SU-DHL-6 (cell line): ENCODE measurements around the gene SLC25A39.

ENCODE experiments used
- H2AFZ ChIP-seq: fragments of 200-600 bp; sonication (generic); 2 replicates; pipeline ENCODE4 v1.6.1; 2014; ENCODE audit warnings: low read depth, mild to moderate bottlenecking, moderate library complexity, mixed read lengths, antibody characterized with exemption, low read length; ENCODE audit not compliant: severe bottlenecking
- H3F3A ChIP-seq: fragments of 200-600 bp; shearing (Covaris generic); 2 replicates; pipeline ENCODE4 v1.6.0; 2016; ENCODE audit warnings: antibody characterized with exemption, mild to moderate bottlenecking; ENCODE audit not compliant: insufficient read depth
- H3K27ac ChIP-seq: fragments of 200-600 bp; sonication (generic); 2 replicates; pipeline ENCODE4 v1.5.1; 2016; ENCODE audit warnings: low read depth, mild to moderate bottlenecking, low read length, moderate library complexity, mixed read lengths
- H3K27me3 ChIP-seq: fragments of 200-600 bp; sonication (generic), shearing (Covaris generic); 2 replicates; pipeline ENCODE4 v1.6.0; 2014; ENCODE audit warnings: mild to moderate bottlenecking, low read length
- H3K36me3 ChIP-seq: fragments of 200-600 bp; sonication (generic); 2 replicates; pipeline ENCODE4 v1.6.1; 2014; ENCODE audit warnings: mild to moderate bottlenecking, low read length, mixed read lengths
- H3K4me2 ChIP-seq: fragments of 300-600, 200-600 bp; shearing (Covaris generic), sonication (generic); 2 replicates; pipeline ENCODE4 v1.6.0; 2014; ENCODE audit warnings: low read length, low read depth, mild to moderate bottlenecking; ENCODE audit not compliant: poor library complexity, severe bottlenecking
- H3K4me3 ChIP-seq: fragments of 200-600 bp; sonication (generic); 2 replicates; pipeline ENCODE4 v1.5.1; 2014; ENCODE audit warnings: antibody characterized with exemption, low read length, mild to moderate bottlenecking, mixed read lengths; ENCODE audit not compliant: insufficient read depth, poor library complexity, severe bottlenecking
- H3K79me2 ChIP-seq: fragments of 200-600 bp; sonication (generic); 2 replicates; pipeline ENCODE4 v1.6.1; 2014; ENCODE audit warnings: mild to moderate bottlenecking, low read length, moderate library complexity; ENCODE audit not compliant: insufficient read depth
- H3K9ac ChIP-seq: fragments of 200-600 bp; sonication (generic); 2 replicates; pipeline ENCODE4 v1.7.0; 2014; ENCODE audit warnings: mild to moderate bottlenecking, low read length
- H3K9me2 ChIP-seq: fragments of 200-600 bp; sonication (generic); replicated peaks from 2 replicates; pipeline ENCODE4 v1.6.1; 2014; ENCODE audit warnings: low read length; ENCODE audit not compliant: insufficient read depth
- H3K9me3 ChIP-seq: fragments of 200-600 bp; sonication (generic); 2 replicates; pipeline ENCODE4 v1.6.1; 2014; ENCODE audit warnings: low read length, mixed read lengths; ENCODE audit not compliant: insufficient read depth
- H4K20me1 ChIP-seq: fragments of 200-600 bp; sonication (generic); 2 replicates; pipeline ENCODE4 v1.6.1; 2014; ENCODE audit warnings: low read depth, mild to moderate bottlenecking, antibody characterized with exemption, low read length, moderate library complexity, mixed read lengths
- EZH2phosphoT487 ChIP-seq: fragments of 200-600 bp; sonication (generic), shearing (Covaris generic); conservative IDR thresholded peaks from 2 replicates; pipeline ENCODE4 v1.6.1; 2018; ENCODE audit warnings: mild to moderate bottlenecking, antibody characterized with exemption, low read length, moderate library complexity, mixed read lengths
- TF ChIP-seq, protein P1 (sequence below): fragments of 200-600 bp; sonication (generic); IDR thresholded peaks from one replicate; pipeline ENCODE4 v1.5.1; 2017; ENCODE audit warnings: antibody characterized with exemption, mild to moderate bottlenecking, low read length, moderate library complexity; ENCODE audit not compliant: insufficient read depth, poor library complexity, severe bottlenecking

The SLC25A39 gene

DNA sequence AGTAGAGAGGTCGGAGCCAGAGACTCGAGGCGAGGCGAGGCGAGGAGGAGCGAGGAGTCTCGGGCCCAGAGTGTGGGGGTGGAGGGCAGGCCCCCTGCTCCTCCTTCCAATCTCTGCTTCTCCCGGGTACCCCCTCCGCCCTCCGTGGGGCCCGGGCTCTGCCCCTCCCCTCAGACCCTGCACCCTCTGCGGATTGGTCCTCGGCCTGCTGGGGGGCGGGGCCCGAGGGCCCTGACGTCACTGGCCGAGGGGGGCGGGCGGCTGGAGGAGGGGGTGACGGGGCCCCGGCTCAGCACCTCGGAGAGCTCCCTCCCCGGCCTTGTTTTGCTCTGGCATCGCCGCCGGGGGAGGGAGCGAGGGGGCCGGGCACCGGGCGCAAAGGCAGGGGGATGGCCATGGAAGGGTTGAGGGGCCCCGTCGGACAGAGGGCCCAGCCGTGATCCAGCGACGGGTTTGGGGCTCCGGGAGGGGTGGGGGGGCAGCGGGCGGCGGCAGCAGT is 16.3 kb downstream of the SLC25A39 start, which contains the start of gene RUNDC3A:
TSS of gene RUNDC3A (plus strand) at position 282 of the 499 bp plus-strand sequence. CDS start 232 bp downstream, outside the sequence.
- Histone ChIP-seq H3K4me2 (peak within 1 kb of the TSS; percentile 36), H3K9ac (no peak within 1 kb of the TSS), H3K9me2 (no peaks in the 10 kb centered on the region), H4K20me1 (no peaks in the 10 kb centered on the region), H3K27me3 (no peaks in the 10 kb centered on the region), H3K9me3 (no peaks in the 10 kb centered on the region), H3K27ac (no peak within 1 kb of the TSS), H3K79me2 (no peaks in the 10 kb centered on the region), H3K4me3 (no peak within 1 kb of the TSS), H3F3A (no peaks in the 10 kb centered on the region), H2AFZ (no peak within 1 kb of the TSS), H3K36me3 (no peaks in the 10 kb centered on the region)
- TF ChIP-seq, protein P1, sequence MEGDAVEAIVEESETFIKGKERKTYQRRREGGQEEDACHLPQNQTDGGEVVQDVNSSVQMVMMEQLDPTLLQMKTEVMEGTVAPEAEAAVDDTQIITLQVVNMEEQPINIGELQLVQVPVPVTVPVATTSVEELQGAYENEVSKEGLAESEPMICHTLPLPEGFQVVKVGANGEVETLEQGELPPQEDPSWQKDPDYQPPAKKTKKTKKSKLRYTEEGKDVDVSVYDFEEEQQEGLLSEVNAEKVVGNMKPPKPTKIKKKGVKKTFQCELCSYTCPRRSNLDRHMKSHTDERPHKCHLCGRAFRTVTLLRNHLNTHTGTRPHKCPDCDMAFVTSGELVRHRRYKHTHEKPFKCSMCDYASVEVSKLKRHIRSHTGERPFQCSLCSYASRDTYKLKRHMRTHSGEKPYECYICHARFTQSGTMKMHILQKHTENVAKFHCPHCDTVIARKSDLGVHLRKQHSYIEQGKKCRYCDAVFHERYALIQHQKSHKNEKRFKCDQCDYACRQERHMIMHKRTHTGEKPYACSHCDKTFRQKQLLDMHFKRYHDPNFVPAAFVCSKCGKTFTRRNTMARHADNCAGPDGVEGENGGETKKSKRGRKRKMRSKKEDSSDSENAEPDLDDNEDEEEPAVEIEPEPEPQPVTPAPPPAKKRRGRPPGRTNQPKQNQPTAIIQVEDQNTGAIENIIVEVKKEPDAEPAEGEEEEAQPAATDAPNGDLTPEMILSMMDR, result no peak
- TF ChIP-seq EZH2phosphoT487, result no peak

DNA sequence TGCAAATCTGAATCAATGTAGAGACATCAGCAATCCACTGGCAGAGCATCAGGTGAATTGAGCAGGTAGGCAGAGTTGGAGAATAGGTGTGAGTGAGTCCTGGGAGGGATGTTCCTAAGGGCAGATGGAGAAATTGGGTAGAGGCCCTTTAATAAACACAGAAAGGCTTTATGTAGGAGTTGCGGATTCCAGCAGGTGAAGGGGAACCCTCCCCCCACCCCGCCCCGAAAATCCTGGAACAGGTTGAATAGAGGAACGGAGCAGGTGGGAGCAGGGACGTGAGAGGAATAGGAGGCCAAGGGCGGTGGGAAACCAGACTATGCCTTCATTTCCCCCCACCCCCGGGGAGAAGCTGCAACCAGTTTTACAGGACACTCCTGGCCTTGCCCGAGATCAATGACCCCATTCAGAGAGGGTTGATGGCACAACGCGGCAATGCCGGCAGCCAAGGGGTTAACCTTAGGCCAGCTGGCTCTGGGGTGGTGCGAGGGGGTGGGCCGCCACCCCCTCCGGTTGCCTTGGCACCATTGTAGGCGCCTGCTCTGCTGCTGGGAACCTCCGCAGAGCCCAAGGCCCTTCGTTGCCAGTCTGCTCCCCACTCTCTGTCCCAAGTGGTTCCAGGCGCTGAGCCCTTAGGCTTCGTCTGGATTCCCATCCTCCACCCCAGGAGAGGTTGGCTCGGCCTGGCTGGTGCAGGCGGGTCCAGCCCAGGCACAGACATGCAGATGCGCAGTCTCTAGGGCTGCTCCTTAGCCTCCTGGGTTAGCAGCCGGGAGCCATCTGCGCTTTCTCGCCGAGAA is 17.0 kb downstream of the SLC25A39 start:
- H3K4me3 ChIP-seq, result no peak overlapping the region
- no peak overlapping the region for H3K9ac ChIP-seq
- H2AFZ ChIP-seq, result no peak overlapping the region
- H3K9me3 ChIP-seq, result no peaks in the 10 kb centered on the region
- no peaks in the 10 kb centered on the region for H3K9me2 ChIP-seq
- no peak overlapping the region for H3K27ac ChIP-seq
- H3K36me3 ChIP-seq, result no peaks in the 10 kb centered on the region
- H3K4me2 ChIP-seq, result no peak overlapping the region
- no peaks in the 10 kb centered on the region for H3F3A ChIP-seq
- H3K27me3 ChIP-seq, result no peaks in the 10 kb centered on the region
- no peaks in the 10 kb centered on the region for H3K79me2 ChIP-seq
- no peak for TF ChIP-seq EZH2phosphoT487
- TF ChIP-seq, protein P1, result no peak
- H4K20me1 ChIP-seq, result no peaks in the 10 kb centered on the region

DNA sequence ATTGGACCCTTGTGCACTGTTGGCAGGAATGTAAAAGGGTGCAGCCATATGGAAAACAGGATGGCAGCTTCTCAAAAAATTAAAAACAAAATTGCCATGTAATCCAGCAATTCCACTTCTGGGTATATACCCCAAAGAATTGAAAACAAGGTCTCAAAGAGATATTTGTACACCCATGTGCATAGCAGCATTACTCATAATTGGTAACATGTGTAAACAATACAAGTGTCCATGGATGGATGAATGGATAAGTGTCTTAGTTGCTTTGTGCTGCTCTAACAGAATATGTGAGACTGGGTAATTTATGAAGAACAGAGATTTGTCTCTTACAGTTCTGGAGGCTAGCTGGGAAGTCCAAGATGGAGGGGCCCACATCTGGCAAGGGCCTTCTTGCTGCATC is 20.0 kb downstream of the SLC25A39 start:
- no peaks in the 10 kb centered on the region for H3K79me2 ChIP-seq
- no peaks in the 10 kb centered on the region for H3K9me2 ChIP-seq
- H3K4me2 ChIP-seq, result no peak overlapping the region
- TF ChIP-seq, protein P1, result no peak
- no peak for TF ChIP-seq EZH2phosphoT487
- no peak overlapping the region for H2AFZ ChIP-seq
- H3K36me3 ChIP-seq, result no peaks in the 10 kb centered on the region
- H3K9me3 ChIP-seq, result no peaks in the 10 kb centered on the region
- no peaks in the 10 kb centered on the region for H3K27me3 ChIP-seq
- no peaks in the 10 kb centered on the region for H4K20me1 ChIP-seq
- H3K27ac ChIP-seq, result no peak overlapping the region
- H3F3A ChIP-seq, result no peaks in the 10 kb centered on the region
- H3K4me3 ChIP-seq, result no peak overlapping the region
- no peak overlapping the region for H3K9ac ChIP-seq
